Activated B cell treated with CpG ODN at 0.5 μM for 24 hours (primary cell): ENCODE results near the gene SLC38A8. TPM values are rescaled to one million over a fixed set of nuclear protein-coding genes. Genes with fewer than 3 reads are reported as not detected.

Source experiments
- ATAC-seq: fragments of 200-7000 bp; cut with Tn5 transposase; one replicate; pipeline ENCODE4 v1.10.0; 2021; ENCODE audit warnings: low read depth, mild to moderate bottlenecking, moderate library complexity
- CTCF ChIA-PET: fragments of 350-600 bp; sonication (Branson Sonifier 250); formaldehyde crosslinking; loops from one replicate; lab custom pipeline; 2021; ENCODE audit warnings: antibody characterized with exemption; lab: Charles Lee
- POLR2A ChIA-PET: fragments of 350-600 bp; sonication (Branson Sonifier 250); formaldehyde crosslinking; loops from one replicate; lab custom pipeline; 2021; ENCODE audit warnings: antibody characterized with exemption; lab: Charles Lee
- DNase-seq: peaks from one replicate; pipeline ENCODE4 v3.0.0; 2022
- H3K27ac Mint-ChIP-seq: one replicate; pipeline ENCODE4 v1.8.0; 2020; ENCODE audit warnings: mixed read lengths
- H3K27me3 Mint-ChIP-seq: one replicate; pipeline ENCODE4 v1.8.0; 2021; ENCODE audit warnings: mixed read lengths
- H3K36me3 Mint-ChIP-seq: one replicate; pipeline ENCODE4 v1.8.0; 2021; ENCODE audit warnings: low read depth, mixed read lengths
- H3K4me1 Mint-ChIP-seq: one replicate; pipeline ENCODE4 v1.8.0; 2021; ENCODE audit warnings: mixed read lengths
- H3K4me3 Mint-ChIP-seq: one replicate; pipeline ENCODE4 v1.8.0; 2020; ENCODE audit warnings: mild to moderate bottlenecking, mixed read lengths
- H3K9me3 Mint-ChIP-seq: one replicate; pipeline ENCODE4 v1.8.0; 2020; ENCODE audit warnings: mixed read lengths
- CTCF ChIP-seq: fragments of 200-600 bp; IDR thresholded peaks from one replicate; pipeline ENCODE4 v1.8.0; 2022; ENCODE audit warnings: antibody characterized with exemption, mild to moderate bottlenecking
- intact Hi-C: fragments of 100-400 bp; cut with micrococcal nuclease; formaldehyde crosslinking; loops from one replicate; pipeline ENCODE4 v1.15.1; 2024
- total RNA-seq: library from RNA; stranded (reverse); gene quantifications from 2 replicates; pipeline ENCODE4 v1.2.3, GENCODE V29; 2022

The SLC38A8 gene
- total RNA-seq, 1 donor from 2014 or later = not detected

- no peak for ATAC-seq
- H3K27ac Mint-ChIP-seq = no peak overlapping the region
- intact Hi-C loops = no loop called here
- H3K36me3 Mint-ChIP-seq = no peaks in the 10 kb centered on the region
- H3K9me3 Mint-ChIP-seq = no peaks in the 10 kb centered on the region
- H3K27me3 Mint-ChIP-seq = peaks cover 29% of the 10 kb centered on the region
- no peak for TF ChIP-seq CTCF
- ChIA-PET CTCF (no interaction called here), POLR2A (no interaction called here)
- peaks cover 5% of the 10 kb centered on the region for H3K4me1 Mint-ChIP-seq
- no peak for DNase-seq
- no peak overlapping the region for H3K4me3 Mint-ChIP-seq
Measured at GRCh38 chr16:83970430-83970815, 72.2 kb downstream of the SLC38A8 start.

GRCh38 chr16:83969771-83970429 is 72.7 kb downstream of the SLC38A8 start:
- Mint-ChIP-seq H3K27ac (no peak overlapping the region), H3K36me3 (no peaks in the 10 kb centered on the region), H3K4me3 (peak overlapping the region; percentile 11), H3K9me3 (no peaks in the 10 kb centered on the region), H3K27me3 (peaks cover 29% of the 10 kb centered on the region), H3K4me1 (peaks cover 5% of the 10 kb centered on the region)
- DNase-seq (no peak), ATAC-seq (no peak)
- ChIA-PET POLR2A (no interaction called here), CTCF (no interaction called here)
- TF ChIP-seq CTCF = no peak
- intact Hi-C loops = no loop called here

GRCh38 chr16:83968891-83969649 is 73.5 kb downstream of the SLC38A8 start:
- intact Hi-C loops = loop anchor here (1.0 kb wide), 1 partner anchor 206 kb away; no protein-coding TSS in a partner anchor
- H3K27me3 Mint-ChIP-seq = peaks cover 29% of the 10 kb centered on the region
- CTCF ChIA-PET = no interaction called here
- DNase-seq = no peak
- H3K4me3 Mint-ChIP-seq = peak overlapping the region; percentile 42
- POLR2A ChIA-PET = no interaction called here
- H3K27ac Mint-ChIP-seq = no peak overlapping the region
- TF ChIP-seq CTCF = no peak
- no peaks in the 10 kb centered on the region for H3K36me3 Mint-ChIP-seq
- peaks cover 5% of the 10 kb centered on the region for H3K4me1 Mint-ChIP-seq
- H3K9me3 Mint-ChIP-seq = no peaks in the 10 kb centered on the region
- no peak for ATAC-seq

- Mint-ChIP-seq H3K27ac (no peak overlapping the region), H3K27me3 (peaks cover 25% of the 10 kb centered on the region), H3K4me1 (peaks cover 5% of the 10 kb centered on the region), H3K4me3 (no peak overlapping the region), H3K36me3 (no peaks in the 10 kb centered on the region), H3K9me3 (no peaks in the 10 kb centered on the region)
- ATAC-seq = no peak
- intact Hi-C loops = loop anchor here (1.0 kb wide), 1 partner anchor 207 kb away; no protein-coding TSS in a partner anchor
- DNase-seq = no peak
- ChIA-PET CTCF (no interaction called here), POLR2A (no interaction called here)
- TF ChIP-seq CTCF = no peak
Measured at GRCh38 chr16:83968306-83968851, 74.2 kb downstream of the SLC38A8 start.

GRCh38 chr16:83967838-83968305 is 74.7 kb downstream of the SLC38A8 start, which contains the start of gene NECAB2:
TSS of gene NECAB2 (plus strand) at chr16:83968244. CDS start at chr16:83968649, 405 bp downstream.
- no peak for TF ChIP-seq CTCF
- Mint-ChIP-seq H3K27ac (no peak within 1 kb of the TSS), H3K9me3 (no peaks in the 10 kb centered on the region), H3K36me3 (no peaks in the 10 kb centered on the region), H3K4me1 (peaks cover 5% of the 10 kb centered on the region), H3K4me3 (peak within 1 kb of the TSS; percentile 72), H3K27me3 (peaks cover 23% of the 10 kb centered on the region)
- no peak for DNase-seq
- ChIA-PET POLR2A (no interaction called here), CTCF (no interaction called here)
- intact Hi-C loops = loop anchor here (1.0 kb wide), 1 partner anchor 207 kb away; no protein-coding TSS in a partner anchor
- peak; percentile 57 for ATAC-seq
